Measurements from ENCODE around the gene STK39. TPM values are rescaled to one million over a fixed set of nuclear protein-coding genes. Genes with fewer than 3 reads are reported as not detected.

The STK39 gene
- total RNA-seq, 4 donors from 2014 or later = 13.8 to 28.2 (median 18.3) TPM

- 97% methylated on average over 3 of the region's 3 CpGs for WGBS
- H3K9me3 ChIP-seq = no peaks in the 10 kb centered on the region
- no peak overlapping the region for H3K27ac ChIP-seq
- no peak overlapping the region for H3K4me3 ChIP-seq
- TF ChIP-seq EP300 (IDR thresholded peaks at IDR 0.05) = no peak
- no peak for TF ChIP-seq POLR2AphosphoS5 (IDR thresholded peaks at IDR 0.05)
- TF ChIP-seq, protein P1, sequence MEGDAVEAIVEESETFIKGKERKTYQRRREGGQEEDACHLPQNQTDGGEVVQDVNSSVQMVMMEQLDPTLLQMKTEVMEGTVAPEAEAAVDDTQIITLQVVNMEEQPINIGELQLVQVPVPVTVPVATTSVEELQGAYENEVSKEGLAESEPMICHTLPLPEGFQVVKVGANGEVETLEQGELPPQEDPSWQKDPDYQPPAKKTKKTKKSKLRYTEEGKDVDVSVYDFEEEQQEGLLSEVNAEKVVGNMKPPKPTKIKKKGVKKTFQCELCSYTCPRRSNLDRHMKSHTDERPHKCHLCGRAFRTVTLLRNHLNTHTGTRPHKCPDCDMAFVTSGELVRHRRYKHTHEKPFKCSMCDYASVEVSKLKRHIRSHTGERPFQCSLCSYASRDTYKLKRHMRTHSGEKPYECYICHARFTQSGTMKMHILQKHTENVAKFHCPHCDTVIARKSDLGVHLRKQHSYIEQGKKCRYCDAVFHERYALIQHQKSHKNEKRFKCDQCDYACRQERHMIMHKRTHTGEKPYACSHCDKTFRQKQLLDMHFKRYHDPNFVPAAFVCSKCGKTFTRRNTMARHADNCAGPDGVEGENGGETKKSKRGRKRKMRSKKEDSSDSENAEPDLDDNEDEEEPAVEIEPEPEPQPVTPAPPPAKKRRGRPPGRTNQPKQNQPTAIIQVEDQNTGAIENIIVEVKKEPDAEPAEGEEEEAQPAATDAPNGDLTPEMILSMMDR (IDR thresholded peaks at IDR 0.05) = no peak
- TF ChIP-seq POLR2A (IDR thresholded peaks at IDR 0.05) = no peak
- H3K4me1 ChIP-seq = no peaks in the 10 kb centered on the region
- H3K27me3 ChIP-seq = no peaks in the 10 kb centered on the region
- no peak for DNase-seq (ENCODE audit: low spot score in 2 of 2)
- H3K36me3 ChIP-seq = peaks cover 4% of the 10 kb centered on the region
Measured at GRCh38 chr2:168079236-168079635, 168.2 kb downstream of the STK39 start.

GRCh38 chr2:168076731-168077130, 170.7 kb downstream of the STK39 start:
- TF ChIP-seq EP300 (IDR thresholded peaks at IDR 0.05) (no peak), POLR2A (IDR thresholded peaks at IDR 0.05) (no peak), POLR2AphosphoS5 (IDR thresholded peaks at IDR 0.05) (no peak)
- TF ChIP-seq, protein P1 (IDR thresholded peaks at IDR 0.05) = no peak
- 45% methylated on average over 3 of the region's 3 CpGs for WGBS
- no peak for DNase-seq (ENCODE audit: low spot score in 2 of 2)
- H3K27me3 ChIP-seq = no peaks in the 10 kb centered on the region
- no peak overlapping the region for H3K27ac ChIP-seq
- peaks cover 4% of the 10 kb centered on the region for H3K36me3 ChIP-seq
- no peak overlapping the region for H3K4me3 ChIP-seq
- no peaks in the 10 kb centered on the region for H3K9me3 ChIP-seq
- no peaks in the 10 kb centered on the region for H3K4me1 ChIP-seq

DNA sequence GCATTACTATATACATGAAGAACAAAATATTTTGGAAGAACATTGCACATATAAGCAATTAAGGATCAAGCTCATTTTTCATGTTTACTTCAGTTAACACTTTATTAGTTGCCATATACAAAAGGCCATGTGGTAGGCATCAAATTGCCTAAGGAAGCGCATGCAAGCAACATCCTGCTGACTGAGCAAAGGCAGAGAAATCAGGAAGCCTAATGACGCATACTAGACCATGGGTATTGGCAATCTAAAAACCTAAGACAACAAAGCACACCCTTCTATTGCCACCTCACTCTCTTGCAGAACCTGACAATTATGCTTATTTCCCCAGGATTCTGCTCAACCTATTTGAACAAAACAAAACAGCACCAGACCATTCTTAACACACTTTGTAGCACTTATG, 171.9 kb downstream of the STK39 start:
- WGBS = 85% methylated on average over 2 of the region's 2 CpGs
- no peaks in the 10 kb centered on the region for H3K27me3 ChIP-seq
- no peak overlapping the region for H3K27ac ChIP-seq
- no peak overlapping the region for H3K4me3 ChIP-seq
- H3K9me3 ChIP-seq = no peaks in the 10 kb centered on the region
- no peak for TF ChIP-seq POLR2A (IDR thresholded peaks at IDR 0.05)
- no peak for TF ChIP-seq EP300 (IDR thresholded peaks at IDR 0.05)
- TF ChIP-seq, protein P1 (IDR thresholded peaks at IDR 0.05) = no peak
- no peak for TF ChIP-seq POLR2AphosphoS5 (IDR thresholded peaks at IDR 0.05)
- DNase-seq (ENCODE audit: low spot score in 2 of 2) = no peak
- H3K4me1 ChIP-seq = no peaks in the 10 kb centered on the region
- peaks cover 9% of the 10 kb centered on the region for H3K36me3 ChIP-seq

DNA sequence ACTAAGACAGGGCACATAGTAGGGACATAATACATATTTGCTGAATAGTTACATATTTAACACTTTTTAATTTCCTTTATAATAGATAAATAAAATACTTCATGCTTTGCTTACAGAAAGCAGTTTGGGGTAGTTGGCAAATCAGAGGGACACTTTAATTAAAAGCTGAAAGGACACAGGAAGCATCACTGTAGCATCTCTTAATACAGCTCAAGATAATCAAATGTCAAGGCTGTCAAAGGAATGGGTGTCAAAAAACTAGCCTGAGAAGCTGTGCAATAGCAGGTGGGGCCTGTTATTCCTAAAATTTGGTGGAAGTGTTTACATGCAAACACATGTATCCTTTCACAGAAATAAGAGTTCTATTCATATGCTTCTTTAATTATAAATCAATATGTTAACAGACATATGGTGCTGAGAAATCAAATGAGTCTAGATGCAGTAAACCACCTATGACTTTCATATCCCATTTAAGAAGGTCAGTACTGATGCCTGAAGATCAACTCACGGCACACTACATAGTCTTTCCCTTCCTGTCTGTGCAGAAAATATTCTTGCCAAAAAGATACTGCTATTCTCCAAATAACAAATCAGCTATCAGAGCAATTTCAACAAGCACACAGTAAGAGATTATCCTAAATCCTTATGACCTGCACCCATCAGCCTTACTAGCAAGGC, 174.6 kb downstream of the STK39 start:
- WGBS = 86% methylated on average over 1 of the region's 1 CpG
- Histone ChIP-seq H3K4me1 (no peaks in the 10 kb centered on the region), H3K4me3 (no peak overlapping the region), H3K27me3 (no peaks in the 10 kb centered on the region), H3K36me3 (peaks cover 9% of the 10 kb centered on the region), H3K27ac (no peak overlapping the region), H3K9me3 (no peaks in the 10 kb centered on the region)
- no peak for DNase-seq (ENCODE audit: low spot score in 2 of 2)
- TF ChIP-seq, protein P1 (IDR thresholded peaks at IDR 0.05) = no peak
- TF ChIP-seq POLR2A (IDR thresholded peaks at IDR 0.05) (no peak), EP300 (IDR thresholded peaks at IDR 0.05) (no peak), POLR2AphosphoS5 (IDR thresholded peaks at IDR 0.05) (no peak)

DNA sequence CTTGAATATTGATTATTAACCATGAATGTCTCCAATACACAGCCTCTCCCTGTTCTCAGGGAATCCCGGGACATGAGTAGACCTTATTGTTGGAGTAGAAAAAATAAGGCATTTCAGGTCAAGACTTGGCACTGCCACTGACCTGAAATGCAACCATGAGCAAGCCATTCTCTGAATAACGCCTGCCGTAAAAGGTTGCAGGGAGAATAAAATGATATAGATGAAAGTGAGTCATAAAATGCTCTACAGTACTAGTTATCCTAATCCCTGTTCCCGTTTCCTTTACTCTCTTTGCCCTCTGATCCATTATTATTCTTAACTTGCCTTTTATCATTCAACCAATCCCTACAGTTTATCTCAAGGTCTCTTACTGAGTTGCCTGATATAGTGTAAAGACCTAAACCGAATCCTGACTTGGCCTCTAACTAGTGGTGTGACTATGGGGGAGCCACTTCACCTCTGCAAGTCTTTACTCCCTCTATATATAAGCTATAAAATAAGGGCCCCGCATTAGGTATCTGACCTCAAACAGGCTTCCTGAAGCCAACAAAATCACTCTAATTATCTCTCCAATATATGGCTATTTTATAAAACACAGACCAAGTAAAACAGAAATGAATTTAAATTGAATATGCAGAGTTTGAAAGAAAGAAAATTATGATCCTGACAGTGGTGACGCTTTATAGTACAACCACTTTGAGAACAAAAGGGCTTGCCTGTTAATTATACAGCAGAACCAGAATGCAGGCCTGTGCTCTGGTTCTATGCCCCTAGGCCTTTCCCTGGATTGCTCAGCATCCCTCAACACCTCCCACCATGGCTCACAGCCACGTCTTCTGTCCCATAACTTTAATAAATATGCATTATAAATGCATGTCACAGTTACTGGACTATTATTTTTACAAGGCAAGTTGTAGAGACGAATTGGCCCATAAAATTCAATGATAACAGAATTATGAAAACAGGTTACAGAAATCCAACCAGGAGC, 183.1 kb downstream of the STK39 start:
- H3K4me3 ChIP-seq = no peak overlapping the region
- H3K4me1 ChIP-seq = no peaks in the 10 kb centered on the region
- H3K36me3 ChIP-seq = peaks cover 12% of the 10 kb centered on the region
- H3K27ac ChIP-seq = no peak overlapping the region
- 87% methylated on average over 9 of the region's 9 CpGs for WGBS
- H3K27me3 ChIP-seq = no peaks in the 10 kb centered on the region
- no peak for TF ChIP-seq POLR2AphosphoS5 (IDR thresholded peaks at IDR 0.05)
- H3K9me3 ChIP-seq = no peaks in the 10 kb centered on the region
- DNase-seq (ENCODE audit: low spot score in 2 of 2) = no peak
